Measurements from ENCODE around the gene ADARB1.

ADARB1 gene

GRCh38 chr21:45071874-45072737 lies 2.3 kb upstream of the ADARB1 start:
- Mint-ChIP-seq H3K4me3 (peak overlapping the region; percentile 27), H3K4me1 (peaks cover 22% of the 10 kb centered on the region), H3K27ac (no peak overlapping the region), H3K36me3 (peaks cover 6% of the 10 kb centered on the region), H3K9me3 (no peaks in the 10 kb centered on the region), H3K27me3 (no peaks in the 10 kb centered on the region)
- no peak for DNase-seq
- CTCF ChIA-PET = no interaction called here

GRCh38 chr21:45072738-45073300 lies 1.6 kb upstream of the ADARB1 start:
- Mint-ChIP-seq H3K4me1 (peaks cover 28% of the 10 kb centered on the region), H3K36me3 (peaks cover 7% of the 10 kb centered on the region), H3K27ac (no peak overlapping the region), H3K27me3 (no peaks in the 10 kb centered on the region), H3K4me3 (peak overlapping the region; percentile 28), H3K9me3 (no peaks in the 10 kb centered on the region)
- CTCF ChIA-PET = interaction anchor here (1.2 kb wide), 1 partner anchor 57 kb away, joined by 3 read pairs; no protein-coding TSS in a partner anchor
- DNase-seq = no peak

DNA sequence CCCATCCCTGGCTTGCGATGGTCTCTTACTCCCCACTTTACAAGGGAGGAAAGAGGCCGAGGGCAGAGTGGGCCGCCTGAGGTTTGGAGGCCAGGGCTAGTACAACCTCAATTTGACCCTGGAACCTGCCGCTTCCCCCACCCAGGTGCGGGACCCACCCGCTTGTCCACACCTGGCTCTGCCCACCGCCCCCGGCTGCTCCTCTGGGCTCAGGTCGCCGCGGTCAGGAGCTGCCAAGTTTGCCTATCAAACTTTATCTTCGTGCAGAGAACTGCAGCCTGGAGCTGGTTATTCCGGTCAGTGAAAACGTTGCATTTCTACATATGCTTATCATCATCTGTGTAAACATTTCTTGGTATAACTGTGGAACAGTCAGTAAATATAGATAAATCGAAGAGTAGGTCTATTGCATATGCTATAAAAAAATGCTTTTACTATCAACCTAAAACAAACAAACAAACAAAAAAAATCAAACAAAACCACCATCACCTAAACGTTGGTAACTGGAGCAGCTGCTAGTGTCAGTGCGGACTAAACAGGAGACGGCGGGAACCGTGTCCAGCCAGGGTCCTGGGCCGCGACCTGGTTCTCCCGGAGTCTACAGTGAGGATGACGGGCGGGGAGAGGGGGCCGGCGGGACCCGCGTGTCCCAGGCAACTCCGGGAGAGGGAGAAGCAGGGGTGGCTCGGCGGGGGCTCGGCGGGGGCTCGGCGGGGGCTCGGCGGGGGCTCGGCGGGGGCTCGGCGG lies 906 bp upstream of the ADARB1 start:
- DNase-seq = peak; percentile 46
- Mint-ChIP-seq H3K27ac (peak overlapping the region; percentile 91), H3K27me3 (no peaks in the 10 kb centered on the region), H3K4me3 (peak overlapping the region; percentile 96), H3K36me3 (peaks cover 11% of the 10 kb centered on the region), H3K4me1 (peaks cover 34% of the 10 kb centered on the region), H3K9me3 (no peaks in the 10 kb centered on the region)
- CTCF ChIA-PET = interaction anchor here (1.1 to 1.2 kb wide), 2 partner anchors 56 to 65 kb away, joined by 3 to 5 read pairs; no protein-coding TSS in a partner anchor

DNA sequence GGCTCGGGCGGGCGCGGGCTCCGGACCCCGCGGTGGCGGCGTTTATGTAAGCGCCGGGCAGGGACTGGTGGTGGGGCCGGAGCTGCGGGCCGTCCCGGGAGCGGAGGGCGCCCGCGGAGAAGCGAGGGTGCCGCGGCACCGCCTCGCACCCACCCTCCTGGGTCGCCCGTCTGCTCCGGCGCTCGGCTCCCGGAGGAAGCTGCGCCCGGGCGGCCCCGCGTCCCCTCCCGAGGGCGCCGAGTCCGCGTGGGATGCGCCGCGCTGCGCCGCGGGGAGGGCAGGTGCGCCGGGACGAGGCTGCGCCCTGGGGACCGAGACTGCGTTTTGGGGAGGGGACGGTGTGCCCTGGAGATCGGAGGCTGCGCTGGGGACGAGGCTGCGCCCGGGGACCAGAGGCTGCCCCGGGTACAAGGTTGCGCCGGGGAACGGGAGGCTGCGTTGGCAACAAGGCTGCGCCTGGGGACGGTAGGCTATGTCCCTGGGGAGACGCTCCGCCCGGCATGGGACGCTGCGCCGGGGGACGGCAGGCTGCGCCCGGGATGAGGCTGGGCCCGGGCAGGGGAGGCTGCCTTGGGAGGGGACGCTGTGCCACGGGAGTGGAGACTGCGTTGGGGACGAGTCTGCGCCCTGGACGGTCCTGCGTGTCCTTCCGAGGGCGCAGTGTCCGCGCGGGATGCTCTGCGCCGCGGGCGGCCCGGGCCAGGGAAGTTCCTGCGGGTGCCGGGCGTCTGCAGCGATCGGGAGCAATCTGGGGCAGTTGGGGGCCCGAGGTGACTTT lies 627 bp downstream of the ADARB1 start:
- H3K27me3 Mint-ChIP-seq = no peaks in the 10 kb centered on the region
- peak overlapping the region; percentile 76 for H3K27ac Mint-ChIP-seq

GRCh38 chr21:45075596-45076244 lies 1.3 kb downstream of the ADARB1 start:
- CTCF ChIA-PET = interaction anchor here (1.5 to 4.8 kb wide), 4 partner anchors 23 to 62 kb away, joined by 5 to 36 read pairs (median 14); no protein-coding TSS in a partner anchor
- Mint-ChIP-seq H3K4me3 (peak overlapping the region; percentile 86), H3K27ac (peak overlapping the region; percentile 43), H3K4me1 (peaks cover 57% of the 10 kb centered on the region), H3K9me3 (no peaks in the 10 kb centered on the region), H3K36me3 (peaks cover 13% of the 10 kb centered on the region), H3K27me3 (no peaks in the 10 kb centered on the region)
- DNase-seq = no peak

More for the DNA sequence above, 627 bp downstream of the ADARB1 start:
- Mint-ChIP-seq H3K4me1 (peaks cover 49% of the 10 kb centered on the region), H3K36me3 (peaks cover 13% of the 10 kb centered on the region), H3K9me3 (no peaks in the 10 kb centered on the region), H3K4me3 (peak overlapping the region; percentile 86)
- DNase-seq = peak; percentile 41
- CTCF ChIA-PET = interaction anchor here (1.1 to 4.4 kb wide), 4 partner anchors 24 to 63 kb away, joined by 5 to 36 read pairs (median 6); no protein-coding TSS in a partner anchor

- peak overlapping the region; percentile 86 for H3K4me3 Mint-ChIP-seq
Measured at GRCh38 chr21:45076245-45076711, 1.9 kb downstream of the ADARB1 start.

GRCh38 chr21:45078371-45078770 lies 4.0 kb downstream of the ADARB1 start:
- DNase-seq = no peak
- Mint-ChIP-seq H3K27ac (peak overlapping the region; percentile 99), H3K9me3 (no peaks in the 10 kb centered on the region), H3K36me3 (peaks cover 33% of the 10 kb centered on the region), H3K4me1 (peaks cover 82% of the 10 kb centered on the region), H3K4me3 (peak overlapping the region; percentile 29), H3K27me3 (no peaks in the 10 kb centered on the region)
- CTCF ChIA-PET = interaction anchor here (1.1 to 4.8 kb wide), 4 partner anchors 24 to 146 kb away, joined by 3 to 36 read pairs (median 12); no protein-coding TSS in a partner anchor

More at GRCh38 chr21:45076245-45076711, 1.9 kb downstream of the ADARB1 start:
- peaks cover 62% of the 10 kb centered on the region for H3K4me1 Mint-ChIP-seq
- peaks cover 17% of the 10 kb centered on the region for H3K36me3 Mint-ChIP-seq
- H3K9me3 Mint-ChIP-seq = no peaks in the 10 kb centered on the region
- CTCF ChIA-PET = interaction anchor here (0.6 to 4.8 kb wide), 7 partner anchors 21 to 134 kb away, joined by 3 to 36 read pairs (median 5); no protein-coding TSS in a partner anchor
- no peak for DNase-seq
- no peaks in the 10 kb centered on the region for H3K27me3 Mint-ChIP-seq
- H3K27ac Mint-ChIP-seq = peak overlapping the region; percentile 34

DNA sequence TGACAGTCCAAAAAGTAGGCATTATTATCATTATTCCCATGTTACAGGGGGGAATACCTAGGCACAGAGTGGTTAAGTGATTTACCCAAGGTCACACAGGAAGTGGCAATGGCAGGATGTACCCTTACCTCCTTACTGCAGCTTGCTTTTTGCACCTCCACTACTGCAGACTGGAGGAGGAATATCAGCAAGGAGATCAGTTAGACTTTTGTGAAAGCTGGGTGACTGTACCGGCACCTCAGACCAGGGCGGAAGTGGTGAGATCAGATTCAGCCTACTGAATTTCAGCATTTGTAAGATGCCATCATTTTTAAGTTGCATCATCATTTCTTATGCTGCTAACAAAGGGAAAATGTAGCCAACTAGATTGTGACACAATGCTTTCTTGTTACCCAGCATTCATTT lies 4.5 kb downstream of the ADARB1 start:
- CTCF ChIA-PET = interaction anchor here (1.1 to 4.8 kb wide), 4 partner anchors 24 to 147 kb away, joined by 3 to 36 read pairs (median 12); no protein-coding TSS in a partner anchor
- Mint-ChIP-seq H3K9me3 (no peaks in the 10 kb centered on the region), H3K27me3 (no peaks in the 10 kb centered on the region), H3K36me3 (peaks cover 32% of the 10 kb centered on the region), H3K4me1 (peaks cover 84% of the 10 kb centered on the region), H3K4me3 (peak overlapping the region; percentile 42), H3K27ac (peak overlapping the region; percentile 99)
- peak; percentile 88 for DNase-seq

DNA sequence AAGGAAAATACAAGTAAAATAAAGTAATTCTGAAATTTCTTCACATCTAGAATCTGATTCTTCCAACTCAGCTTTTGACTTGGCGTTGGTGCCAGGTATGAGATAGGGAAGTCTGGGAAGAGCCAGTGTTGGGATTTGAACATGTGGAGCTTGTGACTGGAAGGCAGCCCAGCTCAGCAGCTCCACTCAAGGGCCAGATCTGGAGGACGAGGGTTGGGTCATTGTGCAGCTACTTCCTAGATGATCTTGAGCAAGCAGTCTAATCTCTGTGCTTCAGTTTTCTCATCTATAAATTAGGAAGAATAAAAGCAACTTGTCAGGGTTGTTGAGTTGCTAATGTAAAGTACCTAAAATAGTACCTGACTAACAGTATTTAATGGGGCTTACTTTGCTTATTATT lies 5.0 kb downstream of the ADARB1 start:
- Mint-ChIP-seq H3K4me1 (peaks cover 88% of the 10 kb centered on the region), H3K4me3 (peak overlapping the region; percentile 42), H3K9me3 (no peaks in the 10 kb centered on the region), H3K27me3 (no peaks in the 10 kb centered on the region), H3K27ac (peak overlapping the region; percentile 99), H3K36me3 (peaks cover 36% of the 10 kb centered on the region)
- CTCF ChIA-PET = interaction anchor here (1.1 to 4.8 kb wide), 4 partner anchors 23 to 147 kb away, joined by 3 to 36 read pairs (median 12); no protein-coding TSS in a partner anchor
- DNase-seq = no peak

DNA sequence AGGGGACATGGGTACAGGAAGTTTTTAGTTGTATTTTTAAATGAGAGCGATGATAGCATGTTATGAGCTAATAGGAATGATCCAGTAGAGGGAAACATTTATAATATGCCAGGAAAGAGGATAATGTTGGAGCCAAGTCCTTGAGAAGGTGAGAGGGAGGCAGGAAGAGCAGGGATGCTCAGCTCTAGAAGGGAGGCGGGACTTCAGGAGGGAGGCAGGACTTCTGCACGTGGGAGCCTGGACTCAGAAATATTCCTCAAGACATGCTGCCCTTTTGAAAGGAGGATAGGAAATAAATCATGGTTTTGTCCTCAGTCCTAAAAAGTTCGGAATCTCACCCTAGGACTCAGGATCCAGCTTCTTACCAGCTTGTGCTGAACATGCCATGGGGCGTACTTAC lies 5.9 kb downstream of the ADARB1 start:
- Mint-ChIP-seq H3K36me3 (peaks cover 39% of the 10 kb centered on the region), H3K4me3 (no peak overlapping the region), H3K9me3 (no peaks in the 10 kb centered on the region), H3K27ac (peak overlapping the region; percentile 99), H3K27me3 (no peaks in the 10 kb centered on the region), H3K4me1 (peaks cover 97% of the 10 kb centered on the region)
- no peak for DNase-seq
- CTCF ChIA-PET = interaction anchor here (2.8 to 4.8 kb wide), 2 partner anchors 48 to 57 kb away, joined by 9 to 21 read pairs; no protein-coding TSS in a partner anchor

- H3K4me3 Mint-ChIP-seq = peak overlapping the region; percentile 19
- peak overlapping the region; percentile 91 for H3K27ac Mint-ChIP-seq
- peaks cover 98% of the 10 kb centered on the region for H3K4me1 Mint-ChIP-seq
- H3K27me3 Mint-ChIP-seq = no peaks in the 10 kb centered on the region
- peak; percentile 65 for DNase-seq
- CTCF ChIA-PET = interaction anchor here (2.8 kb wide), 1 partner anchor 48 kb away, joined by 9 read pairs; no protein-coding TSS in a partner anchor
- peaks cover 37% of the 10 kb centered on the region for H3K36me3 Mint-ChIP-seq
- no peaks in the 10 kb centered on the region for H3K9me3 Mint-ChIP-seq
Measured at GRCh38 chr21:45080639-45081414, 6.4 kb downstream of the ADARB1 start.

GRCh38 chr21:45081636-45082035 lies 7.3 kb downstream of the ADARB1 start:
- no peak for DNase-seq
- peaks cover 35% of the 10 kb centered on the region for H3K36me3 Mint-ChIP-seq
- CTCF ChIA-PET = interaction anchor here (2.8 kb wide), 1 partner anchor 47 kb away, joined by 9 read pairs; no protein-coding TSS in a partner anchor
- H3K9me3 Mint-ChIP-seq = no peaks in the 10 kb centered on the region
- H3K27ac Mint-ChIP-seq = peak overlapping the region; percentile 91
- peak overlapping the region; percentile 19 for H3K4me3 Mint-ChIP-seq
- no peaks in the 10 kb centered on the region for H3K27me3 Mint-ChIP-seq
- peaks cover 98% of the 10 kb centered on the region for H3K4me1 Mint-ChIP-seq

Data from activated naive CD4-positive, alpha-beta T cell treated with anti-CD3 and anti-CD28 coated beads, Interleukin-2, amount 10 ng/mL, durations not matched to agents 7 days and 5 days (primary cell).